ENCODE measurements around the gene ECE2. TPM values are rescaled to one million over a fixed set of nuclear protein-coding genes. Genes with fewer than 3 reads are reported as not detected.

Gene ECE2
- total RNA-seq (not detected), polyA plus RNA-seq (not detected)

DNA sequence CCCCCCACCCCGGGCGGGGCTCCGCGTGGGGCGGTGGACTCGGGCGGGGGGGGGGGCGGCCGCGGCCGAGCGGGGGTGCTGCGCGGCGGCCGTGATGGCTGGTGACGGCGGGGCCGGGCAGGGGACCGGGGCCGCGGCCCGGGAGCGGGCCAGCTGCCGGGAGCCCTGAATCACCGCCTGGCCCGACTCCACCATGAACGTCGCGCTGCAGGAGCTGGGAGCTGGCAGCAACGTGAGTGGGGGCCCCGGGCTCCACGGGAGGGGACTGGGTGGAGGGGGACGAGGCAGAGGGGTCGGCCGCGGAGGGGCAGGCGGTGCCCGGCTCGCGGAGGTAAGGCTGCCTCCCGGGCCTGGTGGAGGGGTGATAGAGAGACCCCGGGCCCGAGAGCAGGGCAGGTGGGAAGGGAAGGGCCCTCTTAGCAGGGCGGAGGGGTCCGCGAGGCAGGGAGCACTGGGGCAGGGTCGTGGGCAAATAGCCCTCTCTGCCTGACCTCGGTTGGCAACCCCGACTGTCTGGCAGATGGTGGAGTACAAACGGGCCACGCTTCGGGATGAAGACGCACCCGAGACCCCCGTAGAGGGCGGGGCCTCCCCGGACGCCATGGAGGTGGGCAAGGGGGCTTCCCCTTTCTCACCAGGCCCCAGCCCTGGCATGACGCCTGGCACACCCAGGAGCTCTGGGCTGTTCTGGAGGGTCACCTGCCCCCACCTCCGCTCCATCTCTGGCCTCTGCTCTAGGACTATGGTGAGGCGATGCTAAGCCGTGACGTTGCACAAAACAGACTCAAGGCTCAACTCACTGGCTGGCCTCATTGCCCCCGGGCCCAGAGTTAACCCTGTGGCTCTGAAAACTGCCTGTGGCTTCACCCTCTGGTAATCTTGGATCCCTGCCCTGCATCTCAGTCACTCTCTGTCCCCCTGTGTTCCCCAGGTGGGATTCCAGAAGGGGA, at the start of gene ECE2:
ECE2 (plus strand) TSS at position 62 of the 950 bp plus-strand sequence; CDS start at position 194, 132 bp downstream.
- Mint-ChIP-seq H3K4me1 (peaks cover 0 to 8% (median 5%) of the 10 kb centered on the region in 3 donors), H3K27me3 (peaks cover 37 to 43% of the 10 kb centered on the region in 2 donors), H3K27ac (peak within 1 kb of the TSS in 2 of 8 donors; percentile 52 to 53), H3K4me3 (peak within 1 kb of the TSS in 2 of 7 donors; percentile 15 to 23), H3K9me3 (no peaks in the 10 kb centered on the region), H3K36me3 (peaks cover 0 to 5% (median 1%) of the 10 kb centered on the region in 3 donors)
- no peak for DNase-seq
- H3K4me3 ChIP-seq (ENCODE audit: low read length), result no peak within 1 kb of the TSS
- H3K27ac ChIP-seq (ENCODE audit: low read depth, low read length), result no peak within 1 kb of the TSS
- H3K36me3 ChIP-seq (ENCODE audit: insufficient read depth, low read length), result no peaks in the 10 kb centered on the region
- H3K27me3 ChIP-seq (ENCODE audit: insufficient read depth, low read length, poor library complexity, severe bottlenecking), result peaks cover 12% of the 10 kb centered on the region
- CTCF ChIA-PET, result no interaction called here
- H3K9me3 ChIP-seq (ENCODE audit: low read length), result no peaks in the 10 kb centered on the region
- H3K4me1 ChIP-seq (ENCODE audit: insufficient read depth, low read length), result no peaks in the 10 kb centered on the region
- POLR2A ChIA-PET, result no interaction called here

DNA sequence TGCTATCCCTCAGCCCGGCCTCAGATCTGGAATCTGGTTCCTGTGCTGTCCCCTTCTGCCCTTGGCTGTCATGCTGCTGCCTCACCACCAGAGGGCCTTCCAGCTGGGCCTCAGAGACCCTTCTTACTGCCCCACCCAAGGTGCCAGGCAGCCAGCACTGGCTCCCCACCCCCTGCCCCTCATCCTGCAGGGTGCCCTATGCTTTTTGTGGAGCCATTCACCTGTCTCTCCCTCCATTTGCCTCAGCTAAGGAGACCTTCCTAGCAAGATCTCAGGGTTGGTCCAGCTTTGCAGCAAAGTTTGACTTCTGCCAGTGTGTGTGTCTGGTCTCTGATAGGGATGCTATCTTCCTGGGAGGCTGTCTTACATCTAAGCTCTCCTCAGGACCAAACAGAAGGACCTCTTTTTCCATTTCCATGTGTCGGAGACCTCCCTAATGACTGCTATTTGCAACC, 48.3 kb upstream of the ECE2 start:
- peak; percentile 38 to 69 (median 48) for DNase-seq
- H3K36me3 Mint-ChIP-seq, result no peaks in the 10 kb centered on the region
- H3K27me3 ChIP-seq (ENCODE audit: insufficient read depth, low read length, poor library complexity, severe bottlenecking), result peaks cover 37% of the 10 kb centered on the region
- H3K27ac Mint-ChIP-seq, result no peak overlapping the region
- H3K9me3 ChIP-seq (ENCODE audit: low read length), result no peaks in the 10 kb centered on the region
- no peaks in the 10 kb centered on the region for H3K9me3 Mint-ChIP-seq
- H3K4me3 Mint-ChIP-seq, result no peak overlapping the region
- peaks cover 30 to 59% of the 10 kb centered on the region in 2 donors for H3K27me3 Mint-ChIP-seq
- ChIA-PET POLR2A (interaction anchor here (0.6 kb wide), 2 partner anchors 42 to 411 kb away, joined by 3 to 4 read pairs; partner anchors contain the start of gene ABCF3), CTCF (interaction anchor here (0.8 to 4.4 kb wide), 31 partner anchors 11 to 287 kb away, joined by 3 to 36 read pairs (median 4); partner anchors contain the start of genes ABCC5, ABCF3, AP2M1 and CAMK2N2)
- H3K4me1 Mint-ChIP-seq, result peaks cover 7 to 15% (median 15%) of the 10 kb centered on the region in 3 donors
- H3K4me1 ChIP-seq (ENCODE audit: insufficient read depth, low read length), result no peaks in the 10 kb centered on the region
- H3K36me3 ChIP-seq (ENCODE audit: insufficient read depth, low read length), result no peaks in the 10 kb centered on the region
- no peak overlapping the region for H3K4me3 ChIP-seq (ENCODE audit: low read length)
- no peak overlapping the region for H3K27ac ChIP-seq (ENCODE audit: low read depth, low read length)

DNA sequence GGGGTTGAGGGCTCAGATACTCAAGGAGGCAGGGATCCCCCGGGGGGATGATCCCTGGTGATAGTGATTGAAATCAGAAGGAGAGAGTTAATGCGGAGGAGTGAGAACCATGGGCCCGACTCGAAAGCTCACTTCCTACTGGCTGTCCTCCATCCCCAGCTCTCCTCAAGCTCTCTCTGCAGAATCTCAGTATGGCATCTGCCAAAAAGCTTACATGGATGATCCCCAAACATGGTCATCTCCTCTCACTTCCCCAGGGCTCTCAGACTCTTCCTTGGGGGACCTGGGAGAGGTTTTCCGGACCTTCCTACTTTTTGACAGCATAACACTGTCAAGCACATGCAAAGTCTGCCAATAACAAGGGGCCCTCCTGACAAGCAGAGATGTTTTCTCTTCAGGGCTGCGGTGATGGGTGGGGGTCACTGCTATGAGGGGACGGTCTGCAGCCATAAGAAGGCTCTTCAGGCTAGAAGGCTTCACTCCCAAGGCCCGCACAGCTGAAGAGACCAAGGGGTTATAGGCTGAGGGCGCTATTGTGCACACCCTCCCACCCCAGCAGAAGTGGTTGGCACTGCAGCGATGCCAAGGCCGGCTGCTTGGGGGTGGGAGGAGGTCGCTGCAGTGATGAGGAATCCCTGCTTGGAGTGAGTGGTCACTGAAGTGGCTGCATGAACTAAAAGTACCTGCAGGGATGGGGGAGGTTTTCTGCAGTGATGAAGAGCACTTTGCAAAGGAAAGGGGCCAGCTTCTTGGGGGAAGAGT, 47.3 kb upstream of the ECE2 start:
- H3K36me3 Mint-ChIP-seq, result no peaks in the 10 kb centered on the region
- H3K27ac Mint-ChIP-seq, result peak overlapping the region in 1 of 8 donors; percentile 17
- H3K4me3 Mint-ChIP-seq, result peak overlapping the region in 6 of 7 donors; percentile 41 to 89 (median 76)
- Histone ChIP-seq H3K4me1 (ENCODE audit: insufficient read depth, low read length) (no peaks in the 10 kb centered on the region), H3K27me3 (ENCODE audit: insufficient read depth, low read length, poor library complexity, severe bottlenecking) (peaks cover 42% of the 10 kb centered on the region), H3K9me3 (ENCODE audit: low read length) (no peaks in the 10 kb centered on the region), H3K4me3 (ENCODE audit: low read length) (no peak overlapping the region), H3K27ac (ENCODE audit: low read depth, low read length) (no peak overlapping the region), H3K36me3 (ENCODE audit: insufficient read depth, low read length) (no peaks in the 10 kb centered on the region)
- no peaks in the 10 kb centered on the region for H3K9me3 Mint-ChIP-seq
- CTCF ChIA-PET, result interaction anchor here (0.9 to 4.4 kb wide), 19 partner anchors 10 to 333 kb away, joined by 3 to 36 read pairs (median 8); partner anchors contain the start of genes ABCC5, AP2M1, CAMK2N2 and CLCN2
- DNase-seq, result no peak
- POLR2A ChIA-PET, result no interaction called here
- H3K27me3 Mint-ChIP-seq, result peaks cover 34 to 64% of the 10 kb centered on the region in 2 donors
- peaks cover 7 to 15% (median 15%) of the 10 kb centered on the region in 3 donors for H3K4me1 Mint-ChIP-seq

DNA sequence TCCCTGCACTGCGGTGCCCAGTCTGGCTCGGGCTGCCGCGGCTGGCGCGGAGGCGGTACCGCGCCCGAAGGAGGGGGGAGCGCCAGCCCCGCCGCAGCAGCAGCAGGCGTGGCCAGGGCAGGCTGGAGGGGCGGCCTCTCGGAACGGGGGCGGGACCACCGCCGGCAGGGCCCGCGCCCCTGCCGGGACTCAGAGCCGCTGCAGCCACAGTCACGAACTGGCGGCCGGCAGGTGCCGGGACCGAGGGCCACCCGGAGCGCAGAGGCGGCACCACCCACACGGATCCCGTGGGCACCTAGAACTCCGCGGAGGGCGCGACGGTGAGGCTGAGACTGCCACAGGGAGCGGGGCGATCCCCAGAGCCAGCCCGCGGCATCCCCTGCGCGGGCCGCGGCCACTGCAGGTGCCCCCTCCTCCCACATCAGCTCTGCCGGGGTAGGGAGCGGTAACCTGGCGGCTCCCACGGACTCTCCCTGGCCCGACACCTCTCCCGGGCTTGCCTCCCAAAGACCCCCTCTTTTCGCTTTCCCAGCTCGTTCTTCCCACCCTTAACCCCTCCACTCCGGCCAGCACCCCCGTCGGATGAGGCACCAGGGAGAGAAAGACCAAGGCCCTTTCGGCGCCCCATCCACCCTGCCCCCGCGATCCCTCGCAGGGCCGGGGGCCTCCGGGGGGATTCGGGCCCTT, 46.3 kb upstream of the ECE2 start, which contains the start of gene VWA5B2:
VWA5B2 (plus strand) TSS at position 192 of the 687 bp plus-strand sequence. CDS start 944 bp downstream, outside the sequence.
- H3K4me3 Mint-ChIP-seq, result peak within 1 kb of the TSS; percentile 30 to 89 (median 75)
- H3K9me3 ChIP-seq (ENCODE audit: low read length), result no peaks in the 10 kb centered on the region
- no peak within 1 kb of the TSS for H3K27ac ChIP-seq (ENCODE audit: low read depth, low read length)
- peak within 1 kb of the TSS in 2 of 8 donors; percentile 42 to 50 for H3K27ac Mint-ChIP-seq
- H3K27me3 Mint-ChIP-seq, result peaks cover 36 to 61% of the 10 kb centered on the region in 2 donors
- no peaks in the 10 kb centered on the region for H3K36me3 ChIP-seq (ENCODE audit: insufficient read depth, low read length)
- H3K4me3 ChIP-seq (ENCODE audit: low read length), result peak within 1 kb of the TSS; percentile 62
- ChIA-PET POLR2A (interaction anchor here (0.9 kb wide), 1 partner anchor 94 kb away, joined by 4 read pairs; the partner anchor contains the start of gene EIF2B5), CTCF (interaction anchor here (0.6 to 3.9 kb wide), 5 partner anchors 14 to 334 kb away, joined by 3 to 21 read pairs (median 3); no protein-coding TSS in a partner anchor)
- H3K36me3 Mint-ChIP-seq, result no peaks in the 10 kb centered on the region
- peak; percentile 73 to 83 (median 75) for DNase-seq
- no peaks in the 10 kb centered on the region for H3K4me1 ChIP-seq (ENCODE audit: insufficient read depth, low read length)
- peaks cover 7 to 15% (median 15%) of the 10 kb centered on the region in 3 donors for H3K4me1 Mint-ChIP-seq
- peaks cover 42% of the 10 kb centered on the region for H3K27me3 ChIP-seq (ENCODE audit: insufficient read depth, low read length, poor library complexity, severe bottlenecking)
- no peaks in the 10 kb centered on the region for H3K9me3 Mint-ChIP-seq

DNA sequence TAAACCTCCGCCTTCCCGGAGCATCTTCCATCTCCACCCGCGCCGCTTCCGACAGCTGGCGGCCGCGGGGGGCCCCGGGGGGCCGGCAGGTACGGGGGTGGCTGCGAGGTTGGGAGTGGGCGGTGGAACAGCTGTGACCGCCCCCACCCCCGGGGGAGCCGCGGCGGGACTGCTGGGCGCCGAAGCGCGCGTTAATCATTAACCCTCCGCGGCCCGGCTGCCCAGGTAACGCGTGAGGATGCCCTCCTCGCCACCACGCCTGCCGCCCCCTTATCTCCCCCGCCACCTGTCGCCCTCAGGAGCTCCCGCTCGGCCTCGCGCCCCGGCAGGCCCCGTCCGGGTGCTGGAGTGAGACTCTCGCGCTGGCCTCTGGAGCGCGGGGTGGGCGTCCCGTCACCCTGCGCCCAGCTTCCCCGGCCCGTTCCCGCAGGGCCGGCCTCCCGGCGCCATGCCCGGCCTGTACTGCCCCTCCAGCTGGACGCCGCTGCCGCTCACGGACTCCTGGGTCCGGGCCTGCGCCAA, 45.7 kb upstream of the ECE2 start:
- POLR2A ChIA-PET, result interaction anchor here (0.9 kb wide), 1 partner anchor 95 kb away, joined by 4 read pairs; the partner anchor contains the start of gene EIF2B5
- Mint-ChIP-seq H3K9me3 (no peaks in the 10 kb centered on the region), H3K27ac (no peak overlapping the region), H3K4me3 (peak overlapping the region in 3 of 7 donors; percentile 74 to 89 (median 75)), H3K27me3 (peaks cover 34 to 58% of the 10 kb centered on the region in 2 donors), H3K4me1 (peaks cover 7 to 15% (median 15%) of the 10 kb centered on the region in 3 donors), H3K36me3 (no peaks in the 10 kb centered on the region)
- no peaks in the 10 kb centered on the region for H3K4me1 ChIP-seq (ENCODE audit: insufficient read depth, low read length)
- no peaks in the 10 kb centered on the region for H3K9me3 ChIP-seq (ENCODE audit: low read length)
- H3K27me3 ChIP-seq (ENCODE audit: insufficient read depth, low read length, poor library complexity, severe bottlenecking), result peaks cover 42% of the 10 kb centered on the region
- CTCF ChIA-PET, result interaction anchor here (0.6 to 1.2 kb wide), 2 partner anchors 17 to 20 kb away, joined by 3 read pairs; no protein-coding TSS in a partner anchor
- peak overlapping the region; percentile 62 for H3K4me3 ChIP-seq (ENCODE audit: low read length)
- H3K36me3 ChIP-seq (ENCODE audit: insufficient read depth, low read length), result no peaks in the 10 kb centered on the region
- H3K27ac ChIP-seq (ENCODE audit: low read depth, low read length), result no peak overlapping the region
- DNase-seq, result no peak

DNA sequence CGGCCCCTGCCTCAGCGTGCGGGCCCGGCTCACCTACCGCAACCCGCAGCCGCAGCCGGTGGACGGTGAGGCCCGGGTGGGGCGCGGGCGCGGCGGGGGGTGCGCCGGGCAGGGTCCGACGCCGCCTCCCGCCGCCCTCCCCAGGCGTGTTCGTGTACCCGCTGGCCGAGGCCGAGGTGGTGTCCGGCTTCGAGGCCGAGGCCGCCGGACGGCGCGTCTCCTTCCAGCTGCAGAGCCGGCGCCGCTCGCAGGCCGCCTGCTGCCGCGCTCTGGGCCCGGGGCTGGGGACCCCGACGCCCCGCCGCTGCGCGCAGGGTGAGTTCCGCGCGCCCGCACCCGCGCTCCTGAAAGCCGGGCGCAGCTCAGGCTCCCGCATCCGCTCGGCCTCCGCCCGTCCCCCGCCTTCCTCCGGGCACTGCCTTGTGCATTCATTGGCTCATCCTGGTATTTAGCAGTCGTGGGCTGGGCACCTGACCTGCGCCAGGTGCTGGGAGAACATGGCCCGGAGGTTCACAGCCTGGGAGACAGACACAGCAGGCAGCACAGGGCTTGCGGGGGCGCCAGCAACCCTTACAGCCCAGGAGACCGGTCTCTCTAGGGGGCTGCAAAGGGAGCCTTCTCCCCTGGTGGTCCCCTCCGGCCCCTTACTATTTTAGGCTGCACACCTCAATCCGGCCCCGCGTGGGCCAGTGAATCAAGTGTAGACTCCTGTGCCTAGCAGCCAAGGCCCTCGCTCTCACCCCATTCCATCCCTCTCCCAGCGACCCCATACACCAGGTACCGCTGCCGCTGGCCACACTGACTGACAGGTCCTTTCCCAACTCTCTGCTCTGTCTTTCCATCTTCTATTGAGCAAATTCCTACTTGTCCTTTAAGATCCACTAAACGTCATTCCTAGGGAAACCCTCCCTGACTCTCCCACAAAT, 45.0 kb upstream of the ECE2 start:
- Mint-ChIP-seq H3K36me3 (no peaks in the 10 kb centered on the region), H3K27ac (peak overlapping the region in 4 of 8 donors; percentile 20 to 56 (median 34)), H3K4me3 (peak overlapping the region; percentile 45 to 93 (median 86)), H3K27me3 (peaks cover 34 to 58% of the 10 kb centered on the region in 2 donors), H3K9me3 (no peaks in the 10 kb centered on the region), H3K4me1 (peaks cover 7 to 15% (median 15%) of the 10 kb centered on the region in 3 donors)
- no peaks in the 10 kb centered on the region for H3K4me1 ChIP-seq (ENCODE audit: insufficient read depth, low read length)
- H3K36me3 ChIP-seq (ENCODE audit: insufficient read depth, low read length), result no peaks in the 10 kb centered on the region
- no peak overlapping the region for H3K27ac ChIP-seq (ENCODE audit: low read depth, low read length)
- no peak overlapping the region for H3K4me3 ChIP-seq (ENCODE audit: low read length)
- CTCF ChIA-PET, result interaction anchor here (1.2 kb wide), 1 partner anchor 16 kb away, joined by 3 read pairs; no protein-coding TSS in a partner anchor
- POLR2A ChIA-PET, result interaction anchor here (0.9 kb wide), 1 partner anchor 96 kb away, joined by 4 read pairs; the partner anchor contains the start of gene EIF2B5
- no peaks in the 10 kb centered on the region for H3K9me3 ChIP-seq (ENCODE audit: low read length)
- peaks cover 42% of the 10 kb centered on the region for H3K27me3 ChIP-seq (ENCODE audit: insufficient read depth, low read length, poor library complexity, severe bottlenecking)
- no peak for DNase-seq

All from CD8-positive, alpha-beta memory T cell (primary cell).